ENCODE measurements around the gene CD79B.
"Not testable (repeated sequence)": the region's sequence is repeated elsewhere in the genome, so short reads cannot be mapped to it uniquely, and the experiment has no call there.

CD79B gene

GRCh38 chr17:63919311-63919723, 12.8 kb downstream of the CD79B start:
- H3K27ac ChIP-seq (ENCODE audit: extremely low read depth, low read depth, low read length), result no peak overlapping the region
- CTCF ChIA-PET, result interaction anchor here (0.6 to 4.5 kb wide), 48 partner anchors 9 to 496 kb away, joined by 3 to 58 read pairs (median 4); partner anchors contain the start of gene CD79B
- TF ChIP-seq KLF1 (tag by site-specific recombination; IDR thresholded peaks at IDR 0.05), result no peak
- TF ChIP-seq ZNF654 (tag by site-specific recombination; IDR thresholded peaks at IDR 0.05; ENCODE audit: low read depth), result peak; percentile 68
- TF ChIP-seq ZBTB8A (tag by site-specific recombination; IDR thresholded peaks at IDR 0.05), result no peak
- TF ChIP-seq ZNF514 (tag by site-specific recombination; IDR thresholded peaks at IDR 0.05), result no peak
- TF ChIP-seq, protein P1, sequence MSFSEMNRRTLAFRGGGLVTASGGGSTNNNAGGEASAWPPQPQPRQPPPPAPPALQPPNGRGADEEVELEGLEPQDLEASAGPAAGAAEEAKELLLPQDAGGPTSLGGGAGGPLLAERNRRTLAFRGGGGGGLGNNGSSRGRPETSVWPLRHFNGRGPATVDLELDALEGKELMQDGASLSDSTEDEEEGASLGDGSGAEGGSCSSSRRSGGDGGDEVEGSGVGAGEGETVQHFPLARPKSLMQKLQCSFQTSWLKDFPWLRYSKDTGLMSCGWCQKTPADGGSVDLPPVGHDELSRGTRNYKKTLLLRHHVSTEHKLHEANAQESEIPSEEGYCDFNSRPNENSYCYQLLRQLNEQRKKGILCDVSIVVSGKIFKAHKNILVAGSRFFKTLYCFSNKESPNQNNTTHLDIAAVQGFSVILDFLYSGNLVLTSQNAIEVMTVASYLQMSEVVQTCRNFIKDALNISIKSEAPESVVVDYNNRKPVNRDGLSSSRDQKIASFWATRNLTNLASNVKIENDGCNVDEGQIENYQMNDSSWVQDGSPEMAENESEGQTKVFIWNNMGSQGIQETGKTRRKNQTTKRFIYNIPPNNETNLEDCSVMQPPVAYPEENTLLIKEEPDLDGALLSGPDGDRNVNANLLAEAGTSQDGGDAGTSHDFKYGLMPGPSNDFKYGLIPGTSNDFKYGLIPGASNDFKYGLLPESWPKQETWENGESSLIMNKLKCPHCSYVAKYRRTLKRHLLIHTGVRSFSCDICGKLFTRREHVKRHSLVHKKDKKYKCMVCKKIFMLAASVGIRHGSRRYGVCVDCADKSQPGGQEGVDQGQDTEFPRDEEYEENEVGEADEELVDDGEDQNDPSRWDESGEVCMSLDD (tag by site-specific recombination; IDR thresholded peaks at IDR 0.05), result 0 out of 2 replicates have a peak, but pooled peaks have one; percentile 35
- no peak for TF ChIP-seq ZNF398 (tag by site-specific recombination; IDR thresholded peaks at IDR 0.05)
- TF ChIP-seq, protein P2, sequence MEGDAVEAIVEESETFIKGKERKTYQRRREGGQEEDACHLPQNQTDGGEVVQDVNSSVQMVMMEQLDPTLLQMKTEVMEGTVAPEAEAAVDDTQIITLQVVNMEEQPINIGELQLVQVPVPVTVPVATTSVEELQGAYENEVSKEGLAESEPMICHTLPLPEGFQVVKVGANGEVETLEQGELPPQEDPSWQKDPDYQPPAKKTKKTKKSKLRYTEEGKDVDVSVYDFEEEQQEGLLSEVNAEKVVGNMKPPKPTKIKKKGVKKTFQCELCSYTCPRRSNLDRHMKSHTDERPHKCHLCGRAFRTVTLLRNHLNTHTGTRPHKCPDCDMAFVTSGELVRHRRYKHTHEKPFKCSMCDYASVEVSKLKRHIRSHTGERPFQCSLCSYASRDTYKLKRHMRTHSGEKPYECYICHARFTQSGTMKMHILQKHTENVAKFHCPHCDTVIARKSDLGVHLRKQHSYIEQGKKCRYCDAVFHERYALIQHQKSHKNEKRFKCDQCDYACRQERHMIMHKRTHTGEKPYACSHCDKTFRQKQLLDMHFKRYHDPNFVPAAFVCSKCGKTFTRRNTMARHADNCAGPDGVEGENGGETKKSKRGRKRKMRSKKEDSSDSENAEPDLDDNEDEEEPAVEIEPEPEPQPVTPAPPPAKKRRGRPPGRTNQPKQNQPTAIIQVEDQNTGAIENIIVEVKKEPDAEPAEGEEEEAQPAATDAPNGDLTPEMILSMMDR (tag by site-specific recombination; IDR thresholded peaks at IDR 0.05), result peak; percentile 38; the same call in 1 of the 2 replicates
- no peak for TF ChIP-seq PBX3 (CRISPR knock-in tag; IDR thresholded peaks at IDR 0.05)
- H3K9me3 ChIP-seq (ENCODE audit: control insufficient read depth, insufficient read depth, low read depth, low read length), result no peaks in the 10 kb centered on the region
- no peaks in the 10 kb centered on the region for H3K4me1 ChIP-seq (ENCODE audit: control insufficient read depth, insufficient read depth, low read length)
- H3K36me3 ChIP-seq (ENCODE audit: control insufficient read depth in 2 of 2, insufficient read depth in 1 of 2, low read length in 2 of 2), result no peaks in the 10 kb centered on the region
- H3K4me3 ChIP-seq (ENCODE audit: low read depth, low read length), result no peak overlapping the region
- POLR2A ChIA-PET, result interaction anchor here (2.0 kb wide), 1 partner anchor 227 kb away, joined by 10 read pairs; no protein-coding TSS in a partner anchor

DNA sequence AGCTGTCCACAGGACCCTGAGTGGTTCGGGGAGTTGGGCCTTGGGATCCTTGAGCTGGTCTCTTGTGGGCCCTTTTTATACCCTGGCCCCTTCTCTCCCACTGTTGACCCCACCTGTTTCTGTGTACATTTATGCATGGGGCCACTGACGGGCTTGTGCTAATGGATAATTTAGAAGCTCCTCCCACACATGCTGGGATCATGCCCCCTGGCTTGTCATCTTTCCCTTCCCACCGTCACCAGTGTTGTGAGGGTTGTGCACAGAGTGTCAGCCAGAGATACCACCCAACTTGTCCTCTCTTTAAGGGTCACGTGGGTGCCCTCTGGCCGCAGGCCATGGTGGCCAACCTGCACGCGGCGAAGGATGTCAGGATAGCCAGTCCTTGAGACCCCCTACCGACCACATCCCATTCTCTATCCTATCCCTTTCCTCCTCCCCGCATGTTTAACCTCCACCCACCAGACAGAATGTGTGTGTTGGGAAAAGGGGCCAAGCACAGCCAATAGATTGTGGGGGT, 13.3 kb downstream of the CD79B start, which contains the start of gene GH1:
Gene GH1, minus strand, starts transcription at position 51 of the 517 bp plus-strand sequence. CDS start 63 bp downstream, outside the sequence.
- CTCF ChIA-PET, result interaction anchor here (0.6 to 4.5 kb wide), 45 partner anchors 8 to 496 kb away, joined by 3 to 58 read pairs (median 4); partner anchors contain the start of gene CD79B
- not testable (repeated sequence) for H3K27ac ChIP-seq (ENCODE audit: extremely low read depth, low read depth, low read length); H3K9me3 ChIP-seq (ENCODE audit: control insufficient read depth, insufficient read depth, low read depth, low read length); H3K4me3 ChIP-seq (ENCODE audit: low read depth, low read length); H3K4me1 ChIP-seq (ENCODE audit: control insufficient read depth, insufficient read depth, low read length); H3K36me3 ChIP-seq (ENCODE audit: control insufficient read depth in 2 of 2, insufficient read depth in 1 of 2, low read length in 2 of 2)
- POLR2A ChIA-PET, result interaction anchor here (2.0 kb wide), 1 partner anchor 227 kb away, joined by 10 read pairs; no protein-coding TSS in a partner anchor

DNA sequence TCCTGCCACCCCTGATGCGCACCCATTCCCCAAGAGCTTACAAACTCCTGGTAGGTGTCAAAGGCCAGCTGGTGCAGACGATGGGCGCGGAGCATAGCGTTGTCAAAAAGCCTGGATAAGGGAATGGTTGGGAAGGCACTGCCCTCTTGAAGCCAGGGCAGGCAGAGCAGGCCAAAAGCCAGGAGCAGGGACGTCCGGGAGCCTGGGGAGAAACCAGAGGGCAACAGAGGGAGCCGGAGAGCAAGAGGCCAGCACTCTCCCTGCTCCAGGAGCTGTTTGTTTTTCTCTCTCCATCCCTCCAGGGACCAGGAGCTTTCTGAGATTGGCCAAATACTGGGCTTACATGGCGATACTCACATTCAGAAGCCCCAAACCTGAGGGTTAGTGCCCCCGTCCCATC, 13.8 kb downstream of the CD79B start:
- Histone ChIP-seq H3K4me3 (ENCODE audit: low read depth, low read length) (no peak overlapping the region), H3K36me3 (ENCODE audit: control insufficient read depth in 2 of 2, insufficient read depth in 1 of 2, low read length in 2 of 2) (no peaks in the 10 kb centered on the region), H3K4me1 (ENCODE audit: control insufficient read depth, insufficient read depth, low read length) (no peaks in the 10 kb centered on the region), H3K27ac (ENCODE audit: extremely low read depth, low read depth, low read length) (no peak overlapping the region), H3K9me3 (ENCODE audit: control insufficient read depth, insufficient read depth, low read depth, low read length) (no peaks in the 10 kb centered on the region)
- POLR2A ChIA-PET, result interaction anchor here (2.0 kb wide), 1 partner anchor 228 kb away, joined by 10 read pairs; no protein-coding TSS in a partner anchor
- TF ChIP-seq ZNF792 (tag by site-specific recombination; IDR thresholded peaks at IDR 0.05), result no peak
- TF ChIP-seq TSHZ1 (tag by site-specific recombination; IDR thresholded peaks at IDR 0.05; ENCODE audit: borderline replicate concordance), result no peak
- no peak for TF ChIP-seq GLIS1 (tag by site-specific recombination; IDR thresholded peaks at IDR 0.05)
- TF ChIP-seq ZNF398 (tag by site-specific recombination; IDR thresholded peaks at IDR 0.05), result no peak
- no peak for TF ChIP-seq SALL2 (tag by site-specific recombination; IDR thresholded peaks at IDR 0.05; ENCODE audit: borderline replicate concordance)
- TF ChIP-seq ZNF433 (tag by site-specific recombination; IDR thresholded peaks at IDR 0.05; ENCODE audit: low read depth), result no peak
- TF ChIP-seq ZBTB48 (tag by site-specific recombination; IDR thresholded peaks at IDR 0.05), result no peak
- CTCF ChIA-PET, result interaction anchor here (0.5 to 4.5 kb wide), 26 partner anchors 12 to 373 kb away, joined by 3 to 58 read pairs (median 5); partner anchors contain the start of gene CD79B
